DMS153 treated with DMSO at 0.1 percent for 48 hours (cell line): ENCODE data around the gene RBM14.
"Not testable (repeated sequence)": the region's sequence is repeated elsewhere in the genome, so short reads cannot be mapped to it uniquely, and the experiment has no call there.

ENCODE experiments used
- DNase-seq: peaks from one replicate; lab custom pipeline; 2025; ENCODE audit not compliant: unreplicated experiment; lab: John Stamatoyannopoulos, UW

RBM14 gene

GRCh38 chr11:66598993-66599392, 17.4 kb upstream of the RBM14 start:
- no peak for DNase-seq

DNA sequence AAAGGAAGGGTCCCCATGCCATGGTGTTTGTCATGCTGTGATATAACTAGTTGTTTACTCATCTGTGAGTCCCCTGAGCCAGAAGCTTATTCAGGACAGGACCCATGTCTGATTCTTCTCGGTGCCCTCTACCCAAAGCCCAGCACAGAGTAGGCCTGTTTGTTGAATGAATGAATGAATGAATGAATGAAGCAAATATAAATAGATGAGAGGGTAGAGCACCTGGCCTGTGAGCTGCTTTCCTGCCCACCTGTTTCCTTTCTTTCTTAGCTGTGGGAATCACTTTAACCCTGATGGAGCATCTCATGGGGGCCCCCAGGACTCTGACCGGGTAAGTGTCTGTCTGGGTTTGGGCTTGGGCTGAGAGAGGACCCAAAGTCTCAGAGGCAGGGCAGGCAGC, 16.2 kb upstream of the RBM14 start:
- DNase-seq = no peak

DNA sequence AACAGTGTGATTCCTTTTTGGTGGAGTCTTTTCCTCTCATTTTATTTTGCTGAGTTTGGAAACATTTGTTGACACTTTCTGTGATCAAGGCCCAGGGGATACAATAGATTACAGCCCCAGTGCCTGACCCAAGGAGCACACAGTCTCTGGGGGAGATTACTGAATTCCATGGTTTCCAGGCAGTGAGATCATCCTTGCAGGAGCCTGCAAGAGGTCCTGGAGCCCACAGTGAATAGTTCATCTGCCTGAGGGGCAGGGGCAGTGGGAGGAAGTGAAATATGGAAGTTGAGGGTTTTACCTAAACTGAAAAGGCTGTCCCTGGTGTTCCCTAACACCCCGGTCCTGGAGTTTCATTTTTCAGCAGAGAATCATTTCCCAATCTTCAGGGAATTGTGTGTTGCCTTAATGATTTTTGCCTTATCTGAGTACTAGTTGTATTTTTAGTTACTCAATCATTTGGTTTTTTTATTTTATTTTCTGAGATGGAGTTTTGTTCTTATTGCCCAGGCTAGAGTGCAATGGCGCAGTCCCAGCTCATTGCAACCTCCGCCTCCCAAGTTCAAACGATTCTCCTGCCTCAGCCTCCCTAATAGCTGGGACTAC, 15.7 kb upstream of the RBM14 start:
- DNase-seq = no peak

DNA sequence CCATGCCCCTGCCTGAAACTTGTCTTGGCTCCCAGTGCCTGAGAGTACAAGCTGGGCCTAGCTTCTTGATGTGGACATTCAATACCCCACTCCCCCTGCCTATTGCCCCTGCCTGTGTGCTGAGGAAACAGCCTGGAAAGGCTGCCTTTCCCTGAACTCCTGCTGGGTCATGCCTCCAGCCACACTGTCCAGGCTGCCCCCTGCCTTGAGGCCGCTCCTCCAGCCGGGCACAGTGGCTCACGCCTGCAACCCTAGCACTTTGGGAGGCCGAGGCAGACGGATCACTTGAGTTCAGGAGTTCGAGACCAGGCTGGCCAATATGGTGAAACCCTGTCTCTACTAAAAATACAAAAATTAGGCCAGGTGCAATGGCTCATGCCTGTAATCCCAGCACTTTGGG, 13.4 kb upstream of the RBM14 start:
- no peak for DNase-seq

DNA sequence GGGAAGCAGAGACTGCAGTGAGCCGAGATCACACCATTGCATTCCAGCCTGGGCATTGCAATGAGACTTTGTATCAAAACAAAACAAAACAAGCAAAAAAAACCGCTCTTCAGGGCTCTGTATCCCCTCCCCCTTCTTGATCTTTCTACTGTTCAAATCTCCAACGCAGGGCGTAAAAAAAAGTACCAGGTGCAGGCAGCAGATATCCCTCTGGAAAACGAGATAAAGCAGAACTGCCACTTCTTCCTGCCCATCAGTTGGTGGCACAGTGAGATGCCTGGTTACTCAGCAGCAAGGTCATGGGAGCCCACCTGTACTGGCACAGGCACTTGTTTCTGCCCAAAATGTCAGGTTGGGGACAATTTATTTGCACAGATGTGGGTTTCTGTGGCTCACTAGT, 12.3 kb upstream of the RBM14 start:
- no peak for DNase-seq

GRCh38 chr11:66606608-66607007, 9.8 kb upstream of the RBM14 start:
- DNase-seq = not testable (repeated sequence)

- DNase-seq = no peak
Measured at GRCh38 chr11:66607126-66607834, 9.2 kb upstream of the RBM14 start.

DNA sequence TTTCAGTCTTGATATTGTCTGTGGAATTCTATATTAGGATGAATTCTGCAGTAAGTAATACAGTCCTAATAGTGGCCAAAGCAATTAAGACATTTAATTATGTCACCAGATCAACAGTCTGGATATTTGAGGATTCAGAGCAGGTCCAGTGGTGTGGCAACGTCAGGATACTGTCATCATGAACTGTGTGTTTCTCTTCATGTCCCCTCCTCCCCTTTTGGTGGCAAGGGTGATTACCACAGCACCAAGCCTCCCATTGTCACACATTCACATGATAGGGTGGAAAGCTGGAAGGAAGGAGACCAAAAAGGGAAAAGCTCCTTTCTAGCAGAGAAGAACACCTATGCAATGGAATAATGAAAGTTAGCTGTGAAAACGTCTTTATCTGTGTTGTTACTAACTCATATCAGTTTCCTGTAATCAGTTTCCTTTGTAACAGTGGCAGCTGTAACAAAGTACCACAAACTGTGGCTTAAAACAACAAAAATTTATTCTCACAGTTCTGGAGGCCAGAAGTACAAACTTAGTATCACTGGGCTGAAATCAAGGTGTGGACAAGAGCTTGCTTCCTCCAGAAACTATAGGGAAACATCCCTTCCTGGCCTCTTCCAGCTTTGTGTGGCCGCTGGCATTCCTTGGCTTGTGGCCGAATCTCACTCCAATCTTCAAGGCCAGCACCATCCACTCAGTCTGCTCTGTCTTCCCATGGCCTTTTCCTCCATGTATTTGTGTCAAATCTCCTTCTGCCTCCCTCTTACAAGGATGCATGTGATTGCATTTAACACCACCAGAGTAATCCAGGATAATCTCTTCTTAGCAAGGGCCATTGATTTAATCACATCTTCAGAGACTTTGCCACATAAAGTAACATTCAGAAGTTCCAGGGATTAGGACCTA, 6.5 kb upstream of the RBM14 start:
- no peak for DNase-seq

DNA sequence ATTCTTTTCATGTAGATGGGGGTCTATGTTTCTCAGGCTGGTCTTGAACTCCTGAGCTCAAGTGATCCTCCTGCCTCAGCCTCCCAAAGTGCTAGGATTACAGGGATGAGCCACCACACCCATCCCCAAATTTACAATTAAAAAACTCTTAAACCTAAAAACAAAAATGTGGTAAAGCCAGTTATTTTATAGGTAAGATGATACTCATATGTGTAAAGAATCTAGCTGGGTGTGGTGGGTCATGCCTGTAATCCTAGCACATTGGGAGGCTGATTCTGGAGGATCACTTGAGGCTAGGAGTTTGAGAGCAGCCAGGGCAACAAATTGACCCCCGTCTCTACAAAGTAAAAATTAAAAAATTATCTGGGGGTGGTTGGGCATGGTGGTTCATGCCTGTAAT, 4.0 kb upstream of the RBM14 start:
- no peak for DNase-seq

- no peak for DNase-seq
Measured at GRCh38 chr11:66614073-66614472, 2.4 kb upstream of the RBM14 start.

DNA sequence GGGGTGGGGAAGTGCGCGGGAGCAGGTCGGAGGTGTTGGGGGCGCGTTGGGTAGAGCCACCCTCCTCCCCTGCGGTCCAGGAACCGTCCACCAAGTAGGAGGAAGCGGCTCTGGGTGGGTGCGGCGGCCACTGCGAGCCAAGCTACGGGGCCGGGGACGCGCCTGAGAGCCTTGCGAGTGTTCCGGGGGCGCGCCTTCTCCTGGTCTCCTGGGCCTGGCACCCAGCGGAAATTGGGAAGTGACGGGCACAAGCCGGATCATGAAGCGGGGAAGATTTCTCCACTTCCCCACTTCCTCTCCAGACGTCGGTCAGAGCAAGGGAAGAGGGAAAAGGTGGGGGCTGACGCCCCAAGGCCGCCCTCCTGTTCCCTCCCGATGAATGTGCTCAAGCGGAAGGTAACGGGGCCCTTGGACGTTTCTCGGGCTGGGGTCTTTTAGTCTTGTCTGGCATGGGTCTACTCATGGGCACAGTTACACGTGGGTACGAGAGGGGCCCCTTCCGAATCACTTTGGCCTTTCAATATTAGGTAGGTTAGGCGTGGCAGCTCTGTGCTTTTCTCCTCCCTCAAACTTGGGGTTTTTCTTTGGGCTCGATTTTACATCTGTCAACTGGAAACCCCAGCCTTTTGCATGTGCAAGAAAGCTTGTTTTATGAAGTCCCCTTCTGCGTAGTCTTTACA, 865 bp downstream of the RBM14 start:
- DNase-seq = no peak

DNA sequence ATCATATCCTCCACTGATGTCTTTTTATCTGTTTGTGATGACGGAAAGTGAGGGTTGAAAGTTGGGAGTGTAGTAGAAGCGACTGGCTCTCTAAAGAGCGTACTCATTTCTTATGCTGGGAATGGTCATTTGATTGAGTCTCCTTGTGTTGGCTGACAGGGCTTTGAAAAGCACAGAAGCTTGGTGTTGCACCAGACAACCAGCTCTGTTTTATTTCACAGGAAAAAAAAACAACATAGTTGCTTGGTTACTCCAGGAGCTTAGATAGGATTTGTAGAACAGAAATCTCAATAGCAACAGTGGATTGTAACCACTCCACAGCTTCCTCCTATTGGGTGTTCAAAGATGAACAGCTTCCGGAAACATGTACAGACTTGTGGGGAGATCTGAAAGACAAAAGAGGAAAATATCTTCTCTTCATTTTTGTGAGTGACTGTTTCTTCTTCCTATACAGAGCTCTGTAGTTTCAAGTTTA, 2.7 kb downstream of the RBM14 start:
- DNase-seq = no peak

GRCh38 chr11:66624450-66624849, 8.0 kb downstream of the RBM14 start:
- no peak for DNase-seq

GRCh38 chr11:66625041-66625751, 8.8 kb downstream of the RBM14 start:
- no peak for DNase-seq

- DNase-seq = no peak
Measured at GRCh38 chr11:66625752-66626149, 9.3 kb downstream of the RBM14 start.

- no peak for DNase-seq
Measured at GRCh38 chr11:66626382-66626781, 10.0 kb downstream of the RBM14 start.

- no peak for DNase-seq
Measured at GRCh38 chr11:66626926-66627325, 10.5 kb downstream of the RBM14 start.

GRCh38 chr11:66628061-66628603, 11.7 kb downstream of the RBM14 start:
- no peak for DNase-seq

DNA sequence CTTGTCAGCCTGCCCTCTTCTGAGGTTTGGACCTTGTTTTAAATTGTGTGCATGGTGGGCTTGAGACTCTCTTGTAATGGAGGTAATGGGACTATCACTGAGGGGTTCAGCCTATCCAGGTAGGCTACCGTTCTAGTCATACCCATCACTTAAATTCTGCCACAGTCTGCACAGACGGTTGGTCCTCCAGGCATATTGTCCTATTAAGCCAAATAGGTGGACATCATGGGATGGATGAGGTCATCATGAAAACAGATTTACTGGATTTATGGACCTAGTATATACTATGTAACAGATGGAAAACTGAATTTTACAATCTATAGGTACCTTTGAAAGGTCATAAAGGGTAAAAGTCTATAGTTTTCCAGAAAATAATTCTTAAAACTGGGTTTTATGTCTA, 12.9 kb downstream of the RBM14 start:
- DNase-seq = no peak

- no peak for DNase-seq
Measured at GRCh38 chr11:66631883-66632282, 15.5 kb downstream of the RBM14 start.
